Tibial nerve (tissue), 4 donors: ENCODE results near the gene ROR1. TPM values are rescaled to one million over a fixed set of nuclear protein-coding genes. Genes with fewer than 3 reads are reported as not detected.
A peak's percentile ranks its signal among the peaks of the same experiment; 100 is the strongest.

Experiments used
- DNase-seq, 2 donors: peaks; one replicate each; pipeline ENCODE4 v3.0.0-alpha.2; 2019; ENCODE audit warnings: low spot score in 2 of 2
- H3K27ac ChIP-seq, 4 donors: fragments of 200-600 bp; sonication (generic) in 3 of 4; one replicate each; pipeline ENCODE4 v1.5.1; 2017 to 2019; ENCODE audit warnings: mild to moderate bottlenecking in 1 of 4
- H3K27me3 ChIP-seq, 2 donors: fragments of 200-600 bp; sonication (generic) in 1 of 2; one replicate each; pipeline versions ENCODE4 v1.5.1 to v1.6.0; 2017 to 2019
- H3K36me3 ChIP-seq, 3 donors: fragments of 200-600 bp; sonication (generic); one replicate each; pipeline ENCODE4 v1.5.1; 2018 to 2019
- H3K4me1 ChIP-seq, 4 donors: fragments of 200-600 bp; sonication (generic) in 3 of 4; one replicate each; pipeline ENCODE4 v1.5.1; 2017 to 2019
- H3K4me3 ChIP-seq, 4 donors: fragments of 200-600 bp; sonication (generic) in 3 of 4; one replicate each; pipeline ENCODE4 v1.5.1; 2017 to 2019; ENCODE audit warnings: mild to moderate bottlenecking in 1 of 4, moderate library complexity in 1 of 4
- H3K9me3 ChIP-seq, 4 donors: fragments of 200-600 bp; sonication (generic) in 3 of 4; one replicate each; pipeline ENCODE4 v1.5.1; 2017 to 2019
- EP300 ChIP-seq, 2 donors: sonication (generic); formaldehyde crosslinking; IDR thresholded peaks; one replicate each; pipeline ENCODE4 v1.6.1; 2017; ENCODE audit warnings: antibody characterized with exemption in 2 of 2, mild to moderate bottlenecking in 1 of 2
- POLR2A ChIP-seq, 2 donors: fragments of 450-650 bp; IDR thresholded peaks; one replicate each; pipeline ENCODE4 v1.6.1; 2017; ENCODE audit warnings: antibody characterized with exemption in 2 of 2, mild to moderate bottlenecking in 2 of 2, moderate library complexity in 2 of 2
- WGBS, 2 donors: methylation state at CpG; one replicate each; pipeline ENCODE4 v1.1.5; 2018; 5-methylcytosine and 5-hydroxymethylcytosine counted together
- total RNA-seq, 4 donors: library from RNA; depleted of rRNA; stranded (reverse); fragments of >200 nt; gene quantifications; one replicate each; pipeline ENCODE4 v1.1.0, GENCODE V29; 2016
- TF ChIP-seq, protein P1 (sequence below), 5 experiments: fragments of 200-600 bp in 3 of 5; fragments of 450-650 bp in 2 of 5; sonication (generic) in 3 of 5; IDR thresholded peaks; one replicate each; pipeline ENCODE4 v1.5.1; 2016 to 2019; ENCODE audit warnings: antibody characterized with exemption in 5 of 5, mild to moderate bottlenecking in 3 of 5, moderate library complexity in 2 of 5

Gene ROR1
- total RNA-seq, 4 donors from 2014 or later, result 10.5 to 47.7 (median 43.7) TPM

DNA sequence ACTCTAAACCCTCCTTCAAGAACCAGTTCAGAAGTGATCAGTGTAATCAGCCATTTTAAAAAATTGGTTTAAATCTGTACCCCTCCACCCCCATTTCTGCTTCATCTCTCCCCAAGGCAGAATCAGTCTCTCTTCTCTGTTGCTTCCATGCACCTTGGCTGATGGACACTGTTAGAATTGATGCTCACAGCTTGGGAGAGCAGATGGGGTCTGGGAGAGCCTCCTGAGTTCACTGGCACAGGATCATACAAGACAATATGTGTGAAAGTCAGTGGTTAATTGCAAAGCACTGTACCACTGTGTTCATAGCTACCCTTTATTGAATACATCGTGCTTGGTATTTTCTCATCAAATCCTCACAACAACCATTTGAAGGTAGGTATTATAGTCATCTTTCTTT lies 140.9 kb downstream of the ROR1 start:
- 92 to 97% methylated on average over 1 of the region's 1 CpG for WGBS, 2 donors
- H3K4me3 ChIP-seq, result no peak overlapping the region
- DNase-seq, result no peak
- TF ChIP-seq POLR2A (IDR thresholded peaks at IDR 0.05), result no peak
- no peak for TF ChIP-seq EP300 (IDR thresholded peaks at IDR 0.05)
- TF ChIP-seq, protein P1, sequence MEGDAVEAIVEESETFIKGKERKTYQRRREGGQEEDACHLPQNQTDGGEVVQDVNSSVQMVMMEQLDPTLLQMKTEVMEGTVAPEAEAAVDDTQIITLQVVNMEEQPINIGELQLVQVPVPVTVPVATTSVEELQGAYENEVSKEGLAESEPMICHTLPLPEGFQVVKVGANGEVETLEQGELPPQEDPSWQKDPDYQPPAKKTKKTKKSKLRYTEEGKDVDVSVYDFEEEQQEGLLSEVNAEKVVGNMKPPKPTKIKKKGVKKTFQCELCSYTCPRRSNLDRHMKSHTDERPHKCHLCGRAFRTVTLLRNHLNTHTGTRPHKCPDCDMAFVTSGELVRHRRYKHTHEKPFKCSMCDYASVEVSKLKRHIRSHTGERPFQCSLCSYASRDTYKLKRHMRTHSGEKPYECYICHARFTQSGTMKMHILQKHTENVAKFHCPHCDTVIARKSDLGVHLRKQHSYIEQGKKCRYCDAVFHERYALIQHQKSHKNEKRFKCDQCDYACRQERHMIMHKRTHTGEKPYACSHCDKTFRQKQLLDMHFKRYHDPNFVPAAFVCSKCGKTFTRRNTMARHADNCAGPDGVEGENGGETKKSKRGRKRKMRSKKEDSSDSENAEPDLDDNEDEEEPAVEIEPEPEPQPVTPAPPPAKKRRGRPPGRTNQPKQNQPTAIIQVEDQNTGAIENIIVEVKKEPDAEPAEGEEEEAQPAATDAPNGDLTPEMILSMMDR (IDR thresholded peaks at IDR 0.05), result no peak
- H3K9me3 ChIP-seq, result no peaks in the 10 kb centered on the region
- peaks cover 0 to 44% (median 13%) of the 10 kb centered on the region in 4 donors for H3K4me1 ChIP-seq
- H3K27ac ChIP-seq, result no peak overlapping the region
- no peaks in the 10 kb centered on the region for H3K27me3 ChIP-seq
- H3K36me3 ChIP-seq, result no peaks in the 10 kb centered on the region

DNA sequence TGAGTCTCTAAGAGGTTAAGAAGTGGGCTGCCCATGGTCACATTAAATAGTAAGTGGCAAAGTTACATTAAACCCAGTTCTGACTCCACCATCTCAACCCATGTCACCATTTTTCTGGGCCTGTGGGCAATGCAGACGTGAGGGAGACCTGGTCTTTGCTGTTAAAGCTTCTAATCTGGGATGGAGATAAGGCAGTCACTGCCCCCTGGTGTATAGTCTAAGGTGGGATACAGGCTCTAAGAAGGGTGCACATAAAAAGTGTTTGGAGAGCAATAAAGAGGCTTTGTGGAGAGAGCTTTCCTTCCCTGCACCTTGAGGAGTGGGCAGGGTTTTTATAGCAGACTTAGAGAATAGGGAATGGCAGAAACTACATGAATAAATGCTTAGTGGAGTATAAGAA lies 141.3 kb downstream of the ROR1 start:
- no peak for DNase-seq
- TF ChIP-seq, protein P1 (IDR thresholded peaks at IDR 0.05), result peak in 1 of 5 experiments; percentile 15
- TF ChIP-seq POLR2A (IDR thresholded peaks at IDR 0.05) (no peak), EP300 (IDR thresholded peaks at IDR 0.05) (no peak)
- no peaks in the 10 kb centered on the region for H3K27me3 ChIP-seq
- H3K36me3 ChIP-seq, result no peaks in the 10 kb centered on the region
- peaks cover 0 to 42% (median 15%) of the 10 kb centered on the region in 4 donors for H3K4me1 ChIP-seq
- H3K4me3 ChIP-seq, result no peak overlapping the region
- no peaks in the 10 kb centered on the region for H3K9me3 ChIP-seq
- 86 to 92% methylated on average over 1 of the region's 1 CpG for WGBS, 2 donors
- H3K27ac ChIP-seq, result no peak overlapping the region

DNA sequence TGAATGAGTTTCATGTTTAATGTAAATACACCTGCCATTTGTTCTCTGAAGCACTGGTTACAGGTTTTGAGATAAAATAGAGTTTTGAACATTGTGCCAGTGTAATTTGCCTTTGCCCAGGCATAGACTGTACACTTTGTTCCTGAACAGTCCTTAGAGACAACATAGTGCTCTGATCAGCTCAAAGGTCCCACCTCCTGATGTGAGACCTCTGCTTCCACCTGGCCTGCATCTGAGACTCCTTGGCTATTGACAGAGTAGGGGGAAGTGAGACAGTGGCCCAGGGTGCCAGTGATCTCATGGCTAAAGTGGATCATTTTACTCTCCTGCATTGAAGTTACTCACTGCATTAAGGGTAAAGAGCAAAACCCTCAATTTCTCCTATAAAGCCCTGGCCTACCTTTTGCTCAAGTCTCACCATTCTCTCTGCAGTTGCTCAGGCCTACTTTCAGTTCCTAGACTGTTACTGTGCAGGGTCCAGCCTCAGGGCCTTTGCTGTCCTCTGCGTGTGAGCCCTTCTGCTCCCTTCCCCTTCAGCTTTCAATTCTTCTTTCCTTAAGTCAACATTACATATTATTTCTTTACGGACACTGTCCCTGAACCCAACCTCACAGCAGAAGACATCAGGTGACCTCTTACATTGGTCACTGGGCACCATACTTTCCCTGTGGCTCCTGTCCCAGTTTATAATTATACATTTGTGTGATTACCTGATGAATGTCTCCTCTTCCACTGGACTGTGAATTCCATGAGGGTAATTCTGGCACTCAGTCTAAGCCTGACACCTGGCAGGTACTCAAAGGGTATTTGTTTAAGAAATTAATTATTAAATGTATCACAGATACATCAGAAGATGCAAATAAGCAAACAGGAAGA lies 142.9 kb downstream of the ROR1 start:
- H3K4me1 ChIP-seq, result peaks cover 0 to 50% (median 17%) of the 10 kb centered on the region in 4 donors
- H3K27ac ChIP-seq, result peak overlapping the region in 1 of 4 donors; percentile 0
- H3K27me3 ChIP-seq, result no peaks in the 10 kb centered on the region
- H3K4me3 ChIP-seq, result no peak overlapping the region
- H3K9me3 ChIP-seq, result no peaks in the 10 kb centered on the region
- WGBS, 2 donors, result 87 to 90% methylated on average over 2 of the region's 2 CpGs
- no peak for TF ChIP-seq EP300 (IDR thresholded peaks at IDR 0.05)
- TF ChIP-seq, protein P1 (IDR thresholded peaks at IDR 0.05), result no peak
- no peak for TF ChIP-seq POLR2A (IDR thresholded peaks at IDR 0.05)
- no peaks in the 10 kb centered on the region for H3K36me3 ChIP-seq
- DNase-seq, result no peak

DNA sequence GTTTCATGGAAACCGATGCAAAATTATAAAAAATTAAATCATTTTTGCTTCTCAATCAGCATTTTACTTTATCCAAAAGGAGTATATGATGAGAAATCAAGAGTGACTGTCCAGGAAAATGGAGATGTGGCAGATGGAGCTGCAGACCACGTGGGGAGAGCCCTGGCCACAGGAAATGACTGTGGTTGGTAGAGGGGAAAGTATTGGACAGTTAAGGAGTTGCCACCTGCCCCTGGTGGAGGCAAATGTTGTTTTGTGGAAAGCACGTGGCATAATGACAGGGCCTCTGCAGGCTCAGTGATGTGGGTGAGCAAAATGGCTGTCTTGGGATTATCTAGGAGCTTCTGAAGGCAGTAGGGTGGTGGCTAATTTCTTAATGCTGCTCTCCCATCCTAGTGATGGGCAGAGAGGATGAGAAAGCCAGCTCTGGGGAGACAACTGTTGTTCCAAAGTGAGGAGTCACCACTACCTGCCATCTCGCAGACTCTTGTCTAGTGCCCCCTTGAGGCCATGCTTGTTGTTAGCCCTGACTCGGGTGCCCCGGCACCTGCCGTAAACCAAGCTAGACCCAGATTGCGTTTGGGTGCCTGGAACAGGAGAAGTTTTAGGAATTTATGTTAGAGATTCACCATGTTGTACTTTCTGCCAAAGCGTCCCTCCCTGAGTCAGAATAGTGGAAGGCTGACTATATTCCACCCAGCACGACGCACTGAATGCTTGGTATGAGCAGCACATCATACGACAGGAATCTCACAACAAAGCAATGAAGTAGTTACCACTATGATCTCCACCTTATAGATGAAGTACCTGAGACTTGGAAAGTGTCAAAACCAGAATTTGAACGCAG lies 144.0 kb downstream of the ROR1 start:
- WGBS, 2 donors, result 68 to 74% methylated on average over 13 of the region's 13 CpGs
- no peak for TF ChIP-seq POLR2A (IDR thresholded peaks at IDR 0.05)

DNA sequence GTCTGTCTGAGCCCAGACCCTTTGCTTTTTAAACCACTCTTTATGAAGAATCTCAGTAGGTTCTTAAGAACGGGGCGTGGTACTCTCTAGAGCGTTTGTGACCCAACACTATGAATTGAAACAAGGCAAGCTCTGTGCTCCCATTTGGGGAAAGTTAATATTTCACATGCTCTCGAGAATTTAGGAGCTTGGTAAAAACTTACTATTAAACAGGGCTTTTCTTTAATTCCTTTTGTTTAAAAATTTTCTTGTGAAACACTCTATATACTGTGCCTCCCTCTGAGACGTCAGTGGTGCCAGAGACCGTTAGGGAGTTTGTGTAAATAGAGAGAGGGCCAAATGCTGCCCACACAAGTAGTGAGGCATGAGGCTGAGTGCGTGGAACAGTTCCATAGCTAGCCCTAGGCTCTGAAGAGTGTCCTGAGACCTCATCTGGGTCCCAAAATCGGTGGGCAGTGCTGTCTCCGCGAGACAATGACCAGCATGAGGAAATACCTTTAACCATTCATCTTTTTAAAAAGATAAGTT lies 144.7 kb downstream of the ROR1 start:
- TF ChIP-seq, protein P1 (IDR thresholded peaks at IDR 0.05), result no peak
- TF ChIP-seq POLR2A (IDR thresholded peaks at IDR 0.05), result no peak
- TF ChIP-seq EP300 (IDR thresholded peaks at IDR 0.05), result peak in 1 of 2 donors; percentile 57
- peaks cover 0 to 49% (median 17%) of the 10 kb centered on the region in 4 donors for H3K4me1 ChIP-seq
- no peak for DNase-seq
- no peaks in the 10 kb centered on the region for H3K36me3 ChIP-seq
- H3K9me3 ChIP-seq, result no peaks in the 10 kb centered on the region
- H3K4me3 ChIP-seq, result no peak overlapping the region
- WGBS, 2 donors, result 35 to 38% methylated on average over 10 of the region's 10 CpGs
- H3K27me3 ChIP-seq, result no peaks in the 10 kb centered on the region
- peak overlapping the region in 3 of 4 donors; percentile 51 to 76 (median 73) for H3K27ac ChIP-seq

More for the DNA sequence above, 144.0 kb downstream of the ROR1 start:
- Histone ChIP-seq H3K27me3 (no peaks in the 10 kb centered on the region), H3K27ac (peak overlapping the region in 3 of 4 donors; percentile 51 to 76 (median 73)), H3K4me3 (no peak overlapping the region), H3K4me1 (peaks cover 0 to 54% (median 17%) of the 10 kb centered on the region in 4 donors), H3K9me3 (no peaks in the 10 kb centered on the region), H3K36me3 (no peaks in the 10 kb centered on the region)
- DNase-seq, result no peak
